ENCODE measurements around the gene SCAANT1.

The SCAANT1 gene

GRCh38 chr3:63936925-63937324 is 24.7 kb upstream of the SCAANT1 start:
- Histone ChIP-seq H4K20me1 (ENCODE audit: insufficient read depth, low read length) (no peaks in the 10 kb centered on the region), H3F3A (ENCODE audit: insufficient read depth, low read length) (no peaks in the 10 kb centered on the region), H3K9ac (ENCODE audit: low read length) (no peak overlapping the region), H3K4me2 (ENCODE audit: low read length) (no peak overlapping the region), H3K79me2 (ENCODE audit: insufficient read depth, low read length) (peaks cover 38% of the 10 kb centered on the region), H3K36me3 (ENCODE audit: insufficient read depth, low read length) (peaks cover 48% of the 10 kb centered on the region), H3K27ac (ENCODE audit: low read depth, low read length, poor library complexity, severe bottlenecking) (no peak overlapping the region), H3K27me3 (ENCODE audit: insufficient read depth, low read length) (no peaks in the 10 kb centered on the region), H3K4me1 (ENCODE audit: insufficient read depth, low read length, severe bottlenecking) (peaks cover 48% of the 10 kb centered on the region), H3K9me3 (ENCODE audit: low read length) (no peaks in the 10 kb centered on the region), H3K9me2 (ENCODE audit: low read depth, low read length) (no peaks in the 10 kb centered on the region), H3K4me3 (ENCODE audit: low read depth, low read length, poor library complexity, severe bottlenecking) (no peak overlapping the region), H2AFZ (ENCODE audit: low read length) (no peak overlapping the region)
- TF ChIP-seq CTCF (IDR thresholded peaks at IDR 0.05; ENCODE audit: low read length) (no peak), EZH2 (IDR thresholded peaks at IDR 0.05; ENCODE audit: borderline replicate concordance, low read length) (no peak)

- peaks cover 55% of the 10 kb centered on the region for H3K4me1 ChIP-seq (ENCODE audit: insufficient read depth, low read length, severe bottlenecking)
Observed at GRCh38 chr3:63934041-63934866, 22.1 kb upstream of the SCAANT1 start.

GRCh38 chr3:63933459-63933858 is 21.3 kb upstream of the SCAANT1 start:
- H3K9me2 ChIP-seq (ENCODE audit: low read depth, low read length): no peaks in the 10 kb centered on the region
- no peak overlapping the region for H3K4me3 ChIP-seq (ENCODE audit: low read depth, low read length, poor library complexity, severe bottlenecking)
- no peak overlapping the region for H2AFZ ChIP-seq (ENCODE audit: low read length)
- peaks cover 25% of the 10 kb centered on the region for H3K36me3 ChIP-seq (ENCODE audit: insufficient read depth, low read length)
- peak overlapping the region; percentile 51 for H3K27ac ChIP-seq (ENCODE audit: low read depth, low read length, poor library complexity, severe bottlenecking)
- no peaks in the 10 kb centered on the region for H3K9me3 ChIP-seq (ENCODE audit: low read length)
- H4K20me1 ChIP-seq (ENCODE audit: insufficient read depth, low read length): no peaks in the 10 kb centered on the region
- peak overlapping the region; percentile 35; the same call in 1 of the 2 replicates for H3K4me2 ChIP-seq (ENCODE audit: low read length)
- TF ChIP-seq CTCF (IDR thresholded peaks at IDR 0.05; ENCODE audit: low read length) (no peak), EZH2 (IDR thresholded peaks at IDR 0.05; ENCODE audit: borderline replicate concordance, low read length) (no peak)
- no peaks in the 10 kb centered on the region for H3K27me3 ChIP-seq (ENCODE audit: insufficient read depth, low read length)
- peaks cover 55% of the 10 kb centered on the region for H3K4me1 ChIP-seq (ENCODE audit: insufficient read depth, low read length, severe bottlenecking)
- H3F3A ChIP-seq (ENCODE audit: insufficient read depth, low read length): no peaks in the 10 kb centered on the region
- H3K9ac ChIP-seq (ENCODE audit: low read length): no peak overlapping the region; the same call in 1 of the 2 replicates
- H3K79me2 ChIP-seq (ENCODE audit: insufficient read depth, low read length): peaks cover 31% of the 10 kb centered on the region

More at GRCh38 chr3:63934041-63934866, 22.1 kb upstream of the SCAANT1 start:
- Histone ChIP-seq H3F3A (ENCODE audit: insufficient read depth, low read length) (no peaks in the 10 kb centered on the region), H3K27me3 (ENCODE audit: insufficient read depth, low read length) (no peaks in the 10 kb centered on the region), H2AFZ (ENCODE audit: low read length) (no peak overlapping the region), H4K20me1 (ENCODE audit: insufficient read depth, low read length) (no peaks in the 10 kb centered on the region), H3K9ac (ENCODE audit: low read length) (no peak overlapping the region), H3K9me3 (ENCODE audit: low read length) (no peaks in the 10 kb centered on the region), H3K27ac (ENCODE audit: low read depth, low read length, poor library complexity, severe bottlenecking) (no peak overlapping the region), H3K4me3 (ENCODE audit: low read depth, low read length, poor library complexity, severe bottlenecking) (no peak overlapping the region), H3K36me3 (ENCODE audit: insufficient read depth, low read length) (peaks cover 29% of the 10 kb centered on the region), H3K4me2 (ENCODE audit: low read length) (no peak overlapping the region), H3K9me2 (ENCODE audit: low read depth, low read length) (no peaks in the 10 kb centered on the region), H3K79me2 (ENCODE audit: insufficient read depth, low read length) (peaks cover 25% of the 10 kb centered on the region)
- TF ChIP-seq CTCF (IDR thresholded peaks at IDR 0.05; ENCODE audit: low read length) (no peak), EZH2 (IDR thresholded peaks at IDR 0.05; ENCODE audit: borderline replicate concordance, low read length) (no peak)
